Motor neuron (in vitro differentiated cells): ENCODE measurements around the gene TRPM7. TPM values are rescaled to one million over a fixed set of nuclear protein-coding genes. Genes with fewer than 3 reads are reported as not detected.
"Not testable (repeated sequence)": the region's sequence is repeated elsewhere in the genome, so short reads cannot be mapped to it uniquely, and the experiment has no call there.

Experiments used
- ATAC-seq, 8 experiments: fragments of 200-7000 bp; cut with Tn5 transposase; replicated peaks in 6 of 8; 2 replicates each; pipeline ENCODE4 v1.8.0; 2021; ENCODE audit warnings: mild to moderate bottlenecking in 8 of 8, moderate library complexity in 8 of 8
- H3K27ac ChIP-seq, 2 donors: fragments of 250-450 bp; sonication (Bioruptor Pico); 2 replicates each; pipeline ENCODE4 v1.9.0; 2021; ENCODE audit warnings: antibody characterized with exemption in 2 of 2, mild to moderate bottlenecking in 2 of 2, moderate library complexity in 1 of 2
- H3K4me1 ChIP-seq, 2 donors: fragments of 250-450 bp; sonication (Bioruptor Pico); replicated peaks in 1 of 2; 2 replicates each; pipeline ENCODE4 v1.6.1; 2021; ENCODE audit warnings: antibody characterized with exemption in 2 of 2, mild to moderate bottlenecking in 2 of 2, moderate library complexity in 1 of 2
- H3K4me3 ChIP-seq, 5 donors: fragments of 250-450 bp; sonication (Bioruptor Pico); 2 replicates each; pipeline ENCODE4 v1.9.0; 2021; ENCODE audit warnings: antibody characterized with exemption in 5 of 5, mild to moderate bottlenecking in 5 of 5, moderate library complexity in 4 of 5
- WGBS, 10 experiments: fragments of 450-650 bp; shearing (Covaris generic); methylation state at CpG; one replicate each; pipeline ENCODE4 v1.0.0; 2022; 5-methylcytosine and 5-hydroxymethylcytosine counted together
- in situ Hi-C, 9 experiments: fragments of 400-800 bp; cut with MboI; loops; one replicate each; pipeline ENCODE4 v1.15.0; 2021; ENCODE audit warnings: low sequenced_read_pairs in 9 of 9, low pct_unique_long_range_greater_than_20kb in 2 of 9; ENCODE audit not compliant: unreplicated experiment in 9 of 9
- total RNA-seq, 8 experiments: library from RNA; unstranded; fragments of 300-600 nt; gene quantifications; 2 replicates each; pipeline versions ENCODE4 v1.2.3 to v1.2.4, GENCODE V29; 2022

Gene TRPM7
- total RNA-seq, 8 experiments from 2014 or later: 12.2 to 63.8 (median 24.2) TPM

- WGBS, 10 experiments: 83 to 100% (median 99%) methylated on average over 3 to 9 of the region's 9 CpGs
- Histone ChIP-seq H3K4me1 (no peaks in the 10 kb centered on the region), H3K27ac (no peak overlapping the region), H3K4me3 (no peak overlapping the region)
- no peak for ATAC-seq
- in situ Hi-C loops: no loop called here
These were observed 50.5 kb downstream of the TRPM7 start for GRCh38 chr15:50636146-50636545.

DNA sequence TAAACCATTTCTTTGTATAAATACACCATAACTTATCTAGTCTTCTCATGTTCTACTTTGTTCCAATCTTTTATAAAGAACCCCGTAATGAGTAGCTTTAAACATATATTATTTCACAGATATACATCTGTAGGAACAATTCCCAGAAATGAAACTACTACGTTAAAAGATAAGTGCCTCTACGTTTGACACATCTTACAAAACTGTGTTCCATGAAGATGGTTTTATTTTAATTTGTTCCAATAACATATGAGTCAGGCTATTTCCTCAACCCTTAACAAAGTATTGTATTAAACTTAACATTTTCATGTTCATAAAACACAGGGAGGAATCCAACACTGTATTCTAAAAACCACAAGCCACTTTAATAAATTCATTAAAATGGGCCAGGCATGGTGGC, 52.9 kb downstream of the TRPM7 start:
- ATAC-seq: no peak
- in situ Hi-C loops: no loop called here
- H3K4me1 ChIP-seq: no peaks in the 10 kb centered on the region
- no peak overlapping the region for H3K27ac ChIP-seq
- WGBS, 10 experiments: 79 to 100% (median 94%) methylated on average over 1 to 3 of the region's 3 CpGs
- no peak overlapping the region for H3K4me3 ChIP-seq

- no peak for ATAC-seq
- 82 to 100% (median 96%) methylated on average over 1 to 5 of the region's 5 CpGs; no CpG with 5 or more reads in 4 of the 10 experiments for WGBS, 10 experiments
- in situ Hi-C loops: no loop called here
These were observed 58.2 kb downstream of the TRPM7 start for GRCh38 chr15:50628421-50628820.

DNA sequence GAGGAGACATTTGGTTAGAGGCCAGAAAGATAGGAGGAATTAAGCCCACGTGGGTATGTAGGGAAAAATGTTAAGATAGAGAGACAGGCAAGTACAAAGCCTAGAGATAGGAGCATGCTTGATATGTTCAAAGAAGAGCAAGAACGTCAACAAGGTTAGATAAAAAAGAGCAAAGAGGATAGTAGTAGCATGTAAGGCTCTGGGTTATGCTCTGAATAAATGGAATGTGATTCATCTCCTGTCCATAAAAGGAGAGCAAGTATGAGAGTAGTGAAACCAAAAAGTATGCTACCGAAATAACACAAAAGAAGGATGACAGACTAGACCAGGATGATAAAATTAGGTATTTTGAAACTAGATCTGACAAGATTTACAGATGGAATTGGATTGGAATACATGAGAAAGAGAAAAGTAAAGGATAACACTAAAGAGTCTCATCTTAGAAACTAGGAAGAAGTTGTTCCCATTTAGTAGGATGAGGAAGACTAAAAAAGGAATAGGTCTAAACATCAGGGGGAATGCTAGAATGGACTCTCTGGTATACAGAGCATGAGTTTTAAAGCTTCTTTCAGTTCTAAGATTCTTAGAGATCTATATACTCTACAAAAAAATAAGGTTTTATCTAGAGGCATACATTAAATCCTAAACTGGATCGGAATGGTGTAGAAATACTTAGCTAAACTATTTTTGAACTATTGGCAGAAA, 59.1 kb downstream of the TRPM7 start:
- WGBS, 10 experiments: 58 to 96% (median 91%) methylated on average over 2 to 4 of the region's 4 CpGs
- in situ Hi-C loops: no loop called here
- Histone ChIP-seq H3K27ac (no peak overlapping the region), H3K4me3 (no peak overlapping the region), H3K4me1 (no peaks in the 10 kb centered on the region)
- ATAC-seq: peak in 2 of 8 experiments; percentile 18 to 70

More at GRCh38 chr15:50628421-50628820, 58.2 kb downstream of the TRPM7 start:
- Histone ChIP-seq H3K27ac (no peak overlapping the region), H3K4me1 (no peaks in the 10 kb centered on the region), H3K4me3 (no peak overlapping the region)

- Histone ChIP-seq H3K27ac (no peak overlapping the region), H3K4me1 (no peaks in the 10 kb centered on the region), H3K4me3 (no peak overlapping the region)
- in situ Hi-C loops: no loop called here
- ATAC-seq: no peak
- WGBS, 10 experiments: 70 to 100% (median 100%) methylated on average over 1 of the region's 1 CpG; no CpG with 5 or more reads in 4 of the 10 experiments
These were observed 61.9 kb downstream of the TRPM7 start for GRCh38 chr15:50624616-50625168.

DNA sequence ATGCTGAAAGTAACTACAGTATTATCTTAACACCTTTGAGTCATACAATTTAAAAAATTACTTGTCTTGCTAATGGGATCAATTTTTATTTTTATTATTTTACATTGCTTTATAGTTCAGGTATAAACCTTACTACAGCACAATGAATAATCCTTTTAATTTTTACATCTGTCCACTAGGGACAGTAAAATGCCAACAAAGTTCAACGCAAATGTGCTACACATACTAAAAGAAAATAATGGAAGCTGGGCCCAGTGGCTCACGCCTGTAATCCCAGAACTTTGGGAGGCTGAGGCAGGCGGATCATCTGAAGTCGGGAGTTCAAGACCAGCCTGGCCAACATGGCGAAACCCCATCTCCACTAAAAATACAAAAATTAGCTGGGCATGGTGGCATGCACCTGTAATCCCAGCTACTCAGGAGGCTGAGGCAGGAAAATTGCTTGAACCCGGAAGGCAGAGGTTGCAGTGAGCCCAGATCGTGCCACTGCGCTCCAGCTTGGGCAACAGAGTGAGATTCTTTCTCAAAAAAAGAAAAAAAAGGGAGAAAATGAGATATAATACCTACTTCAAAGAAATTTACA, 64.1 kb downstream of the TRPM7 start:
- peak in 2 of 8 experiments; percentile 38 to 50 for ATAC-seq
- WGBS, 10 experiments: 67 to 100% (median 96%) methylated on average over 1 to 7 of the region's 8 CpGs
- in situ Hi-C loops: not testable (repeated sequence)

GRCh38 chr15:50616960-50617359, 69.6 kb downstream of the TRPM7 start:
- H3K4me1 ChIP-seq, H3K4me3 ChIP-seq, H3K27ac ChIP-seq, in situ Hi-C loops, ATAC-seq: not testable (repeated sequence)
- WGBS, 10 experiments: 67 to 100% (median 87%) methylated on average over 3 to 6 of the region's 6 CpGs; no CpG with 5 or more reads in 4 of the 10 experiments

More for the DNA sequence above, 64.1 kb downstream of the TRPM7 start:
- not testable (repeated sequence) for H3K27ac ChIP-seq, H3K4me3 ChIP-seq, H3K4me1 ChIP-seq

GRCh38 chr15:50616554-50616953, 70.0 kb downstream of the TRPM7 start:
- H3K4me1 ChIP-seq, ATAC-seq, H3K27ac ChIP-seq, H3K4me3 ChIP-seq, in situ Hi-C loops: not testable (repeated sequence)
- WGBS, 10 experiments: 88 to 100% (median 100%) methylated on average over 1 to 2 of the region's 2 CpGs; no CpG with 5 or more reads in 2 of the 10 experiments

GRCh38 chr15:50613600-50613999, 73.0 kb downstream of the TRPM7 start:
- Histone ChIP-seq H3K4me1 (no peaks in the 10 kb centered on the region), H3K4me3 (no peak overlapping the region), H3K27ac (no peak overlapping the region)
- in situ Hi-C loops: no loop called here
- no peak for ATAC-seq
- 72 to 100% (median 94%) methylated on average over 2 to 5 of the region's 5 CpGs for WGBS, 10 experiments

DNA sequence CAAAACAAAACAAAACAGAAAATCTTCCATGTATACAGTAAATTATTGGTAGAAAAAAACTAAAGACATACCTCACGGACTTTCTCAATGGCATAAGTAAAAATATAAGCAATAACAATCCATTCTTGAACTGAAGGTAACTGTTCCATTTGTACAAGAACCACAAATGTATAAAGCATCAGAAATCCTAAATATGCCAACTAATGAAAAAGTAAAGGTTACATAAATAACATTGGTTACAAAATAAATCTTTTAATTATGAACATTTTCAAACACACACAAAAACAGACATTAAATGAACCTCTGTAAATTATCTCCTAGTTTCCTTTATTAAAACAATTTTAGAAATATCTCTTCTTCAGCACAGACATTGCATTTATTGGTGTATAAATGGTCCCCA, 79.5 kb downstream of the TRPM7 start:
- 86 to 100% (median 100%) methylated on average over 1 of the region's 1 CpG; no CpG with 5 or more reads in 4 of the 10 experiments for WGBS, 10 experiments
- in situ Hi-C loops: no loop called here
- no peak for ATAC-seq
- no peaks in the 10 kb centered on the region for H3K4me1 ChIP-seq
- H3K4me3 ChIP-seq: no peak overlapping the region
- H3K27ac ChIP-seq: no peak overlapping the region

DNA sequence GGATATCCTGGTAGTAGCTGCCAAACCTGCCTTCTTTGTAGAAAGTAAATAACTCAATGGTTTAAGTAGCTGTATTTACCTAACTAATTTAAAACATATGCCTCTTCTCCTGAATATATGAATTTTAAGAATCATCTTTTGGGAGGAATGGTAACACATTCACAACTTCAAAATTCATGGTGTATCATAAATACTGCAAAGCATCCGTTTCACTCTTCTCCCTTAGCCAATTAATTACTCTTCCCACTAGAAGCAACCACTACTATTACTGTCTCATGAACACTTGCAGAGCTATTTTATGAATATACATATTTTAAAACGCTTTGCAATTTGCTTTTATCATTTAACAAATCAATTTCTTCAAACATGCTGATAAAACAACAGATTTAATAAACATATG, 81.1 kb downstream of the TRPM7 start:
- 15 to 100% (median 86%) methylated on average over 1 to 2 of the region's 2 CpGs; no CpG with 5 or more reads in 2 of the 10 experiments for WGBS, 10 experiments
- in situ Hi-C loops: no loop called here
- H3K27ac ChIP-seq: no peak overlapping the region

DNA sequence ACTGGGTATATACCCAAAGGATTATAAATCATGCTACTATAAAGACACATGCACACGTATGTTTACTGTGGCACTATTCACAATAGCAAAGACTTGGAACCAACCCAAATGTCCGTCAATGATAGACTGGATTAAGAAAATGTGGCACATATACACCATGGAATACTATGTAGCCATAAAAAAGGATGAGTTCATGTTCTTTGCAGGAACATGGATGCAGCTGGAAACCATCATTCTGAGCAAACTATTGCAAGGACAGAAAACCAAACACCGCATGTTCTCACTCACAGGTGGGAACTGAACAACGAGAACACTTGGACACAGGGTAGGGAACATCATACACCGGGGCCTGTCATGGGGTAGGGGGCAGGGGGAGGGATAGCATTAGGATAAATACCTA, 84.6 kb downstream of the TRPM7 start:
- H3K4me1 ChIP-seq, H3K27ac ChIP-seq, ATAC-seq, in situ Hi-C loops, H3K4me3 ChIP-seq: not testable (repeated sequence)
- WGBS, 10 experiments: 100% methylated on average over 1 of the region's 5 CpGs; no CpG with 5 or more reads in 9 of the 10 experiments

More for the DNA sequence above, 81.1 kb downstream of the TRPM7 start:
- peak in 1 of 8 experiments; percentile 91 for ATAC-seq
- Histone ChIP-seq H3K4me1 (no peaks in the 10 kb centered on the region), H3K4me3 (no peak overlapping the region)

GRCh38 chr15:50594311-50594710, 92.3 kb downstream of the TRPM7 start:
- no peak for ATAC-seq
- in situ Hi-C loops: loop anchor here in 1 of 9 experiments (25.0 kb wide), 1 partner anchor 107 kb away; no protein-coding TSS in a partner anchor
- H3K4me1 ChIP-seq: no peaks in the 10 kb centered on the region
- 80 to 100% (median 100%) methylated on average over 2 of the region's 2 CpGs for WGBS, 10 experiments
- H3K27ac ChIP-seq: no peak overlapping the region
- no peak overlapping the region for H3K4me3 ChIP-seq
